Karpas-422 (cell line): ENCODE results near the gene GDF10. TPM values are rescaled to one million over a fixed set of nuclear protein-coding genes. Genes with fewer than 3 reads are reported as not detected.

ENCODE experiments used
- DNase-seq: peaks from one replicate; pipeline ENCODE4 v3.0.0-alpha.2; 2015
- H2AFZ ChIP-seq: fragments of 200-600 bp; sonication (generic); 2 replicates; pipeline ENCODE4 v1.6.1; 2014; ENCODE audit warnings: antibody characterized with exemption, low read length, mixed read lengths
- H3K27ac ChIP-seq: fragments of 200-600 bp; sonication (generic); 2 replicates; pipeline ENCODE4 v1.5.1; 2014; ENCODE audit warnings: mild to moderate bottlenecking, low read length, moderate library complexity
- H3K27me3 ChIP-seq: fragments of 200-600 bp; sonication (generic); 2 replicates; pipeline ENCODE4 v1.6.1; 2014; ENCODE audit warnings: low read length, mixed read lengths
- H3K36me3 ChIP-seq: fragments of 200-600 bp; sonication (generic); 2 replicates; pipeline ENCODE4 v1.6.1; 2014; ENCODE audit warnings: low read length, mixed read lengths; ENCODE audit not compliant: insufficient read depth
- H3K4me1 ChIP-seq: fragments of 200-600 bp; sonication (generic); 2 replicates; pipeline ENCODE4 v1.6.1; 2014; ENCODE audit warnings: mild to moderate bottlenecking, low read length, mixed read lengths
- H3K4me2 ChIP-seq: fragments of 200-600 bp; sonication (generic); 2 replicates; pipeline ENCODE4 v1.6.1; 2014; ENCODE audit warnings: low read length, low read depth, mild to moderate bottlenecking; ENCODE audit not compliant: poor library complexity, severe bottlenecking
- H3K4me3 ChIP-seq: fragments of 200-600 bp; sonication (generic); 2 replicates; pipeline ENCODE4 v1.5.1; 2014; ENCODE audit warnings: mild to moderate bottlenecking, antibody characterized with exemption, low read length, mixed read lengths
- H3K79me2 ChIP-seq: fragments of 200-600 bp; sonication (generic); 2 replicates; pipeline ENCODE4 v1.6.1; 2014; ENCODE audit warnings: mild to moderate bottlenecking, low read length, mixed read lengths
- H3K9ac ChIP-seq: fragments of 200-600 bp; sonication (generic); 2 replicates; pipeline ENCODE4 v1.6.0; 2014; ENCODE audit warnings: low read length
- H3K9me2 ChIP-seq: fragments of 200-600 bp; sonication (generic), shearing (Covaris generic); replicated peaks from 2 replicates; pipeline ENCODE4 v1.6.0; 2014; ENCODE audit warnings: mild to moderate bottlenecking, low read length, moderate library complexity; ENCODE audit not compliant: insufficient read depth
- H3K9me3 ChIP-seq: fragments of 300-700, 200-600 bp; sonication (generic); 2 replicates; pipeline ENCODE4 v1.6.1; 2014; ENCODE audit warnings: low read length, mixed read lengths
- H4K20me1 ChIP-seq: fragments of 200-600 bp; sonication (generic); 2 replicates; pipeline ENCODE4 v1.6.1; 2014; ENCODE audit warnings: mild to moderate bottlenecking, antibody characterized with exemption, low read length, low read depth; ENCODE audit not compliant: insufficient read depth
- total RNA-seq: library from RNA; depleted of rRNA; stranded (reverse); fragments of >200 nt; shearing (Covaris generic); gene quantifications from 2 replicates; pipeline ENCODE4 v1.2.3, GENCODE V29; 2014; ENCODE audit warnings: low replicate concordance

The GDF10 gene
- total RNA-seq, 1 experiment from 2014 or later = not detected

GRCh38 chr10:47298715-47299114 lies 1.3 kb upstream of the GDF10 start:
- Histone ChIP-seq H3K4me3 (no peak overlapping the region), H2AFZ (no peak overlapping the region), H4K20me1 (no peaks in the 10 kb centered on the region), H3K36me3 (no peaks in the 10 kb centered on the region), H3K9me2 (no peaks in the 10 kb centered on the region), H3K4me2 (no peak overlapping the region), H3K4me1 (no peaks in the 10 kb centered on the region), H3K27ac (no peak overlapping the region), H3K79me2 (no peaks in the 10 kb centered on the region), H3K9ac (no peak overlapping the region), H3K9me3 (no peaks in the 10 kb centered on the region), H3K27me3 (no peaks in the 10 kb centered on the region)
- no peak for DNase-seq

DNA sequence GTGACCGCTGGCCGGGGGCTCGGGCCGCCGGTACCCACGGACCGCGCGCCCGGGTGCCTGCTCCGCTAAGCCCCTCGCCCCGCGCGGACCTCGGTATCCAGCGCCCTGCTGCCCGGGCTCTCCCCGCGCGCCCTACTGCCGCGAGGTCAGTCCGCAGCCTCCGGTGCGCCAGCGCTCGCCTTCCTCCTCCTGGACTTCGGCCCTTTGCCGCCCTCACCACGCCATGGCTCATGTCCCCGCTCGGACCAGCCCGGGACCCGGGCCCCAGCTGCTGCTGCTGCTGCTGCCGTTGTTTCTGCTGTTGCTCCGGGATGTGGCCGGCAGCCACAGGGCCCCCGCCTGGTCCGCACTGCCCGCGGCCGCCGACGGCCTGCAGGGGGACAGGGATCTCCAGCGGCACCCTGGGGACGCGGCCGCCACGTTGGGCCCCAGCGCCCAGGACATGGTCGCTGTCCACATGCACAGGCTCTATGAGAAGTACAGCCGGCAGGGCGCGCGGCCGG lies 483 bp downstream of the GDF10 start:
- no peak overlapping the region for H2AFZ ChIP-seq
- no peaks in the 10 kb centered on the region for H3K9me3 ChIP-seq
- H3K4me1 ChIP-seq = no peaks in the 10 kb centered on the region
- no peaks in the 10 kb centered on the region for H3K27me3 ChIP-seq
- H3K9ac ChIP-seq = no peak overlapping the region
- H3K27ac ChIP-seq = no peak overlapping the region
- no peak for DNase-seq
- H3K9me2 ChIP-seq = no peaks in the 10 kb centered on the region
- no peak overlapping the region for H3K4me3 ChIP-seq
- H4K20me1 ChIP-seq = no peaks in the 10 kb centered on the region
- H3K4me2 ChIP-seq = no peak overlapping the region
- no peaks in the 10 kb centered on the region for H3K36me3 ChIP-seq
- H3K79me2 ChIP-seq = no peaks in the 10 kb centered on the region

- Histone ChIP-seq H4K20me1 (no peaks in the 10 kb centered on the region), H3K36me3 (no peaks in the 10 kb centered on the region), H3K4me1 (no peaks in the 10 kb centered on the region), H3K9me2 (no peaks in the 10 kb centered on the region), H3K4me3 (no peak overlapping the region), H3K9ac (no peak overlapping the region), H3K79me2 (no peaks in the 10 kb centered on the region), H2AFZ (no peak overlapping the region), H3K4me2 (no peak overlapping the region), H3K27ac (no peak overlapping the region), H3K9me3 (no peaks in the 10 kb centered on the region), H3K27me3 (no peaks in the 10 kb centered on the region)
- DNase-seq = no peak
These were observed 1.8 kb downstream of the GDF10 start for GRCh38 chr10:47301833-47302232.

- H3K9ac ChIP-seq = no peak overlapping the region
- no peaks in the 10 kb centered on the region for H3K36me3 ChIP-seq
- DNase-seq = no peak
- no peaks in the 10 kb centered on the region for H3K9me3 ChIP-seq
- H2AFZ ChIP-seq = no peak overlapping the region
- no peaks in the 10 kb centered on the region for H3K27me3 ChIP-seq
- no peaks in the 10 kb centered on the region for H4K20me1 ChIP-seq
- H3K79me2 ChIP-seq = no peaks in the 10 kb centered on the region
- no peaks in the 10 kb centered on the region for H3K9me2 ChIP-seq
- no peak overlapping the region for H3K4me3 ChIP-seq
- H3K27ac ChIP-seq = no peak overlapping the region
- H3K4me1 ChIP-seq = no peaks in the 10 kb centered on the region
- H3K4me2 ChIP-seq = no peak overlapping the region
These were observed 3.1 kb downstream of the GDF10 start for GRCh38 chr10:47303105-47303504.

DNA sequence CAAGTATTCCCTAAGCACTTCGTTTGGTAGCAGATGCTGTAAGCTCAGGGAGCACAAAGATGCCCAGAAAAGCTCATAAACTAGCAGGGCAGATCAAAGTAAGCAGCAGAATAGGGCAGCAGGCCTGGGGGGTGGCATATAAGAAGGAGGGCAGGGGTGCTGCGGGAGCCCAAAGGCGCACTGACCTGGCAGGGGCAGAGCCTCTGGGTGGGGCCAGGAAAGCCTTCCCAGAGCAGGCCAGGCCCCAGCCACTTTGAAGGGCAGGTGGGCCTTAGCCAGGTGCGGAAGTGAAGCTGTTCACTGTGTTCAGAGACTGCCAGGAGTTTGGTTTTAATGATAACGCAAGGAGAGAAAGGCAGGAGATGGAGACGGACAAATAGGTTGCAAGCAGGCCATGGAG lies 3.9 kb downstream of the GDF10 start:
- Histone ChIP-seq H3K36me3 (no peaks in the 10 kb centered on the region), H3K9me2 (no peaks in the 10 kb centered on the region), H2AFZ (no peak overlapping the region), H3K9ac (no peak overlapping the region), H3K4me3 (no peak overlapping the region), H3K4me1 (no peaks in the 10 kb centered on the region), H4K20me1 (no peaks in the 10 kb centered on the region), H3K9me3 (no peaks in the 10 kb centered on the region), H3K27me3 (no peaks in the 10 kb centered on the region), H3K79me2 (no peaks in the 10 kb centered on the region), H3K27ac (no peak overlapping the region), H3K4me2 (no peak overlapping the region)
- DNase-seq = no peak

DNA sequence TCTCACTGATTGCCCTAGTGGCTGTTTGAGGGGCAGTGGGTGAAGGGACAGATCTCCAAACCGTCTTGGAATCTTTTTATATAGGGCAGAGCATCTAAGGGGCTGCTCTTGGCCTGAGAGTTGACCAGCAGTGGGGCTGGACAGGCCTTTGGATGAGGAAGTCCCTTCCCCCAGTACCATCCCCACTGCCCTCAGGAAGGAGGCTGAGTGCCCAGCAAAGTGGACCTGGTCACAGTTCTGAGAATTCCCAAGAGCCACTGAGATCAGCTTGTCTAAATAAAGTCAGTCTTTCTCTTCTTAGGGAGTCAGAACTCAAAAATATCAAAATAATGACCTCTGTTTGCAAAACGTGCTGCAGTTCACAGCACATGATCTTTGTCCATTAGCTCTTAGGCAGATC lies 5.6 kb downstream of the GDF10 start:
- Histone ChIP-seq H3K9me2 (no peaks in the 10 kb centered on the region), H3K36me3 (no peaks in the 10 kb centered on the region), H3K79me2 (no peaks in the 10 kb centered on the region), H3K9ac (no peak overlapping the region), H3K27ac (no peak overlapping the region), H3K9me3 (no peaks in the 10 kb centered on the region), H3K4me1 (no peaks in the 10 kb centered on the region), H3K4me2 (no peak overlapping the region), H4K20me1 (no peaks in the 10 kb centered on the region), H2AFZ (no peak overlapping the region), H3K4me3 (no peak overlapping the region), H3K27me3 (no peaks in the 10 kb centered on the region)
- no peak for DNase-seq

- H3K9me3 ChIP-seq = no peaks in the 10 kb centered on the region
- no peaks in the 10 kb centered on the region for H3K9me2 ChIP-seq
- no peaks in the 10 kb centered on the region for H3K36me3 ChIP-seq
- H3K4me3 ChIP-seq = no peak overlapping the region
- no peaks in the 10 kb centered on the region for H4K20me1 ChIP-seq
- no peaks in the 10 kb centered on the region for H3K27me3 ChIP-seq
- H3K4me2 ChIP-seq = no peak overlapping the region
- no peak overlapping the region for H2AFZ ChIP-seq
- no peaks in the 10 kb centered on the region for H3K79me2 ChIP-seq
- H3K4me1 ChIP-seq = no peaks in the 10 kb centered on the region
- no peak overlapping the region for H3K9ac ChIP-seq
- H3K27ac ChIP-seq = no peak overlapping the region
- no peak for DNase-seq
These were observed 6.6 kb downstream of the GDF10 start for GRCh38 chr10:47306387-47307210.

DNA sequence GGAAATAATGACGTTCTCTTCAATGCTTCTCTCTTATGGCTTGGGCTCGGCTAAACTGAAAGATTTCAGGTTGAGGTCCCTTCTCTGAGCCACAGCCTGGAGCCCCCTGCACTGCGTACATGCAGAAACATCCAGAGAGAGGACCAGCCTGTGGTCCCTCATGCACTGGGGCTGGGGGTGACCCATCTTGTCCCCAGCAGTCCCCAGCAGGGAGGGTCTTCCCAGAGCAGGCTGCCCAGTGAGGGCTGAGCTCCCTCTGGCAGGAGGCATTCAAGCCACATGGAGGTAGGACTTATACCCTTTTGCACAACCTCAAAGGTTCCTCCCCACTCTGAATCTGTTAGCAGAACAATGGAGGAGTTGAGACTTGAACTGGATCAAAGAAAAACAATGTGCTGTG lies 7.4 kb downstream of the GDF10 start:
- no peaks in the 10 kb centered on the region for H3K27me3 ChIP-seq
- no peak overlapping the region for H3K4me2 ChIP-seq
- DNase-seq = no peak
- no peaks in the 10 kb centered on the region for H3K36me3 ChIP-seq
- H2AFZ ChIP-seq = no peak overlapping the region
- no peak overlapping the region for H3K9ac ChIP-seq
- H3K27ac ChIP-seq = no peak overlapping the region
- H3K4me1 ChIP-seq = no peaks in the 10 kb centered on the region
- no peaks in the 10 kb centered on the region for H3K79me2 ChIP-seq
- H4K20me1 ChIP-seq = no peaks in the 10 kb centered on the region
- H3K4me3 ChIP-seq = no peak overlapping the region
- no peaks in the 10 kb centered on the region for H3K9me3 ChIP-seq
- no peaks in the 10 kb centered on the region for H3K9me2 ChIP-seq
